Epithelial cell of esophagus (primary cell): ENCODE measurements around the gene OAT.

Experiments
- DNase-seq: peaks from one replicate; pipeline ENCODE4 v3.0.0; 2010; ENCODE audit warnings: low read depth
- H3K4me3 ChIP-seq: 2 replicates; pipeline ENCODE4 v1.5.1; 2011; ENCODE audit warnings: mild to moderate bottlenecking, low read length, control low read depth
- CTCF ChIP-seq: IDR thresholded peaks from 2 replicates; pipeline ENCODE4 v1.5.1; 2011; ENCODE audit warnings: low read depth, mild to moderate bottlenecking, low read length, control low read depth, inconsistent platforms; ENCODE audit not compliant: insufficient read depth; ENCODE audit errors: missing control alignments

The OAT gene

GRCh38 chr10:124389613-124390361, 28.9 kb downstream of the OAT start:
- DNase-seq: no peak
- TF ChIP-seq CTCF: no peak
- H3K4me3 ChIP-seq: no peak overlapping the region

- H3K4me3 ChIP-seq: peak overlapping the region; percentile 42
- peak; percentile 81 for DNase-seq
- TF ChIP-seq CTCF: peak; percentile 73
These were observed 29.7 kb downstream of the OAT start for GRCh38 chr10:124388823-124389612.

GRCh38 chr10:124388476-124388822, 30.3 kb downstream of the OAT start:
- no peak overlapping the region for H3K4me3 ChIP-seq
- no peak for DNase-seq
- TF ChIP-seq CTCF: no peak

GRCh38 chr10:124387078-124387874, 31.4 kb downstream of the OAT start:
- no peak overlapping the region for H3K4me3 ChIP-seq
- TF ChIP-seq CTCF: peak; percentile 21
- no peak for DNase-seq

GRCh38 chr10:124386186-124387077, 32.3 kb downstream of the OAT start:
- DNase-seq: no peak
- TF ChIP-seq CTCF: no peak
- no peak overlapping the region for H3K4me3 ChIP-seq

GRCh38 chr10:124385627-124386185, 33.0 kb downstream of the OAT start:
- TF ChIP-seq CTCF: no peak
- H3K4me3 ChIP-seq: no peak overlapping the region
- DNase-seq: no peak
